ENCODE measurements around the gene IL23A. TPM values are rescaled to one million over a fixed set of nuclear protein-coding genes. Genes with fewer than 3 reads are reported as not detected.

The IL23A gene
- polyA plus RNA-seq, 3 donors = 1.0 to 4.8 (median 1.6) TPM

DNA sequence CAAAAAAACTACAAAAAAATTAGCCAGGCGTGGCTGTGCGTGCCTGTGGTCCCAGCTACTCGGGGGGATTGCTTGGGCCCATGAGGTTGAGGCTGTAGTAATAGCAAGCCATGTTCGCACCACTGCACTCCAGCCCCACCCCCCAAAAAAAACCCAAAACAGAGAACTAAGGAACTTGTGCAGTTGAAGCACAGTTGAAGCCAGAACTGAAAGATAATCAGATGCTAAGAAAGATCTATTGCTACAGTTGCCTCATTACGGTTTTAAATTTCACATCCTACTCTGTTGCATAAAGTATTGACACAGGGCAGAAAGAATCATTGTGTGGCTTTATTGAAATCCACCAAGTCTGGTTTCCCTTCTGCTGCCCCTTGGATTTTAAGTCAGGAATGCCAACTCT lies 42.4 kb upstream of the IL23A start:
- Histone ChIP-seq H3K9me3 (replicated peaks in 1 of 2; ENCODE audit: control insufficient read depth in 1 of 2, insufficient read depth in 1 of 2, low read length in 2 of 2) (no peaks in the 10 kb centered on the region), H3K27me3 (ENCODE audit: control insufficient read depth in 2 of 2, insufficient read depth in 2 of 2, low read length in 2 of 2) (no peaks in the 10 kb centered on the region), H3K27ac (ENCODE audit: low read depth in 1 of 2, low read length in 2 of 2) (peak overlapping the region; percentile 3 to 95), H4K20me1 (ENCODE audit: insufficient read depth, low read length) (peaks cover 84% of the 10 kb centered on the region), H3K4me2 (replicated peaks; ENCODE audit: extremely low read depth, low read length, poor library complexity, severe bottlenecking) (peak overlapping the region; percentile 13), H3K9ac (ENCODE audit: insufficient read depth, low read length, poor library complexity, severe bottlenecking) (peak overlapping the region; percentile 23), H3K4me1 (ENCODE audit: control insufficient read depth in 1 of 2, insufficient read depth in 2 of 2, low read length in 2 of 2) (peaks cover 41 to 48% of the 10 kb centered on the region in 2 donors), H2AFZ (ENCODE audit: insufficient read depth, low read depth, low read length, poor library complexity, severe bottlenecking) (no peak overlapping the region), H3K79me2 (ENCODE audit: insufficient read depth, low read length) (peaks cover 93% of the 10 kb centered on the region), H3K36me3 (replicated peaks in 1 of 2; ENCODE audit: control insufficient read depth in 1 of 2, insufficient read depth in 2 of 2, low read length in 2 of 2) (peaks cover 10 to 31% of the 10 kb centered on the region in 2 donors), H3K4me3 (replicated peaks in 1 of 3; ENCODE audit: low read depth in 2 of 3, low read length in 3 of 3) (no peak overlapping the region)
- no peaks in the 10 kb centered on the region for H3K9me3 Mint-ChIP-seq
- intact Hi-C loops (cut with micrococcal nuclease) = no loop called here
- peaks cover 46% of the 10 kb centered on the region for H3K4me1 Mint-ChIP-seq
- peaks cover 0 to 2% (median 0%) of the 10 kb centered on the region in 3 donors for H3K27me3 Mint-ChIP-seq (ENCODE audit: low read depth in 3 of 3)
- H3K27ac Mint-ChIP-seq = peak overlapping the region in 5 of 7 donors; percentile 31 to 73 (median 63)
- WGBS (ENCODE audit: insufficient coverage) = 0% methylated on average over 1 of the region's 5 CpGs
- peaks cover 14 to 43% of the 10 kb centered on the region in 2 donors for H3K36me3 Mint-ChIP-seq
- H3K4me3 Mint-ChIP-seq = no peak overlapping the region
- DNase-seq = no peak
- TF ChIP-seq, protein P1, sequence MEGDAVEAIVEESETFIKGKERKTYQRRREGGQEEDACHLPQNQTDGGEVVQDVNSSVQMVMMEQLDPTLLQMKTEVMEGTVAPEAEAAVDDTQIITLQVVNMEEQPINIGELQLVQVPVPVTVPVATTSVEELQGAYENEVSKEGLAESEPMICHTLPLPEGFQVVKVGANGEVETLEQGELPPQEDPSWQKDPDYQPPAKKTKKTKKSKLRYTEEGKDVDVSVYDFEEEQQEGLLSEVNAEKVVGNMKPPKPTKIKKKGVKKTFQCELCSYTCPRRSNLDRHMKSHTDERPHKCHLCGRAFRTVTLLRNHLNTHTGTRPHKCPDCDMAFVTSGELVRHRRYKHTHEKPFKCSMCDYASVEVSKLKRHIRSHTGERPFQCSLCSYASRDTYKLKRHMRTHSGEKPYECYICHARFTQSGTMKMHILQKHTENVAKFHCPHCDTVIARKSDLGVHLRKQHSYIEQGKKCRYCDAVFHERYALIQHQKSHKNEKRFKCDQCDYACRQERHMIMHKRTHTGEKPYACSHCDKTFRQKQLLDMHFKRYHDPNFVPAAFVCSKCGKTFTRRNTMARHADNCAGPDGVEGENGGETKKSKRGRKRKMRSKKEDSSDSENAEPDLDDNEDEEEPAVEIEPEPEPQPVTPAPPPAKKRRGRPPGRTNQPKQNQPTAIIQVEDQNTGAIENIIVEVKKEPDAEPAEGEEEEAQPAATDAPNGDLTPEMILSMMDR (IDR thresholded peaks at IDR 0.05) = no peak

DNA sequence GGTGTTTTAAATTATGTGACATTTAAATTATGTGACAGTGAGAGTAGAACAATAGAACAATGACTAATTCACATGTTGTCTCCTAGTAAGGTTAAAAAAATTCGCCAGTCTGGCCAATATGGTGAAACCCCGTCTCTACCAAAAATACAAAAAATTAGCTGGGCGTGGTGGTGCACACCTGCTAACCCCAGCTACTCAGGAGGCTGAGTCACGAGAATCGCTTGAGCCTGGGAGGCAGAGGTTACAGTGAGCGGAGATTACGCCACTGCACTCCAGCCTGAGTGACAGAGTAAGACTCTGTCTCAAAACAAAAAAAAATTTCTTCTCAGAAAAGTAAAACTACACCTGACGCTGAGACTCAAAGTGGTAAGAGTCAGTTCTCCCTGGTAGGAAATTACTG lies 41.3 kb upstream of the IL23A start:
- peak overlapping the region in 1 of 2 donors; percentile 95 for H3K27ac ChIP-seq (ENCODE audit: low read depth in 1 of 2, low read length in 2 of 2)
- peaks cover 41 to 49% of the 10 kb centered on the region in 2 donors for H3K4me1 ChIP-seq (ENCODE audit: control insufficient read depth in 1 of 2, insufficient read depth in 2 of 2, low read length in 2 of 2)

More for the DNA sequence above, 41.3 kb upstream of the IL23A start:
- H3K4me3 ChIP-seq (replicated peaks in 1 of 3; ENCODE audit: low read depth in 2 of 3, low read length in 3 of 3) = no peak overlapping the region
- H3K27me3 Mint-ChIP-seq (ENCODE audit: low read depth in 3 of 3) = peaks cover 0 to 2% (median 0%) of the 10 kb centered on the region in 3 donors
- H3K4me3 Mint-ChIP-seq = no peak overlapping the region
- intact Hi-C loops (cut with micrococcal nuclease) = no loop called here
- no peaks in the 10 kb centered on the region for H3K27me3 ChIP-seq (ENCODE audit: control insufficient read depth in 2 of 2, insufficient read depth in 2 of 2, low read length in 2 of 2)
- H3K9ac ChIP-seq (ENCODE audit: insufficient read depth, low read length, poor library complexity, severe bottlenecking) = no peak overlapping the region
- H3K36me3 ChIP-seq (replicated peaks in 1 of 2; ENCODE audit: control insufficient read depth in 1 of 2, insufficient read depth in 2 of 2, low read length in 2 of 2) = peaks cover 5 to 24% of the 10 kb centered on the region in 2 donors
- 82% methylated on average over 4 of the region's 8 CpGs for WGBS (ENCODE audit: insufficient coverage)
- H3K79me2 ChIP-seq (ENCODE audit: insufficient read depth, low read length) = peaks cover 88% of the 10 kb centered on the region
- no peak for DNase-seq
- no peaks in the 10 kb centered on the region for H3K9me3 Mint-ChIP-seq
- H4K20me1 ChIP-seq (ENCODE audit: insufficient read depth, low read length) = peaks cover 73% of the 10 kb centered on the region
- no peaks in the 10 kb centered on the region for H3K9me3 ChIP-seq (replicated peaks in 1 of 2; ENCODE audit: control insufficient read depth in 1 of 2, insufficient read depth in 1 of 2, low read length in 2 of 2)
- no peak overlapping the region for H3K4me2 ChIP-seq (replicated peaks; ENCODE audit: extremely low read depth, low read length, poor library complexity, severe bottlenecking)
- H2AFZ ChIP-seq (ENCODE audit: insufficient read depth, low read depth, low read length, poor library complexity, severe bottlenecking) = no peak overlapping the region
- H3K27ac Mint-ChIP-seq = peak overlapping the region in 5 of 7 donors; percentile 22 to 83 (median 73)
- peaks cover 13 to 32% of the 10 kb centered on the region in 2 donors for H3K36me3 Mint-ChIP-seq
- TF ChIP-seq, protein P1 (IDR thresholded peaks at IDR 0.05) = no peak
- H3K4me1 Mint-ChIP-seq = peaks cover 51% of the 10 kb centered on the region

Data from CD14-positive monocyte (primary cell).